Measurements from ENCODE around the gene PGAP2.

DNA sequence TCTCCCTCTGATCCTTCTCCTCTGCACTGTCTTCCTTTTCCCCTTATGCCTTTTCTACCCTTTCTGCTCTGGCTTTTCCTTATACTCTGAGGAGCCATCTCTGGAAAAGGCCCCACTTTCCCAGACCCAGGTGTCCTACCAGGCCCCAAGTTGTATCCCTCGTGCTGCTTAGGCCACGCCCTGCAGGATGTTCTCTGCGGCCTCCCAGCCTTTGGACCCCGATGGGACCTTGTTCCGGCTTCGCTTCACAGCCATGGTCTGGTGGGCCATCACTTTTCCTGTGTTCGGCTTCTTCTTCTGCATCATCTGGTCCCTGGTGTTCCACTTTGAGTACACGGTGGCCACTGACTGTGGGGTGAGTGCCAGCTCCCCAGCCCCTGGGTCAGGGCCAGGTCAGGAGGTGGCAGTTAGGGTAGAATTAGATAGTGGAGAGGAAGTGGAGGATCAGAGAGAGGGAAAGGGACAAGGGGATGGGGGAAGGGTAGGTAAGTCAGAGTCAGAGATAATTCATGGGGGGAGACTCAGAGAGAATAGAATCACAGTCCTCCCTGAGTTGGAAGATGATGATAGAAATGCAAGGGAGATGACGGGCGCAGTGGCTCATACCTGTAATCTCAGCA, 8.9 kb downstream of the PGAP2 start:
- TF ChIP-seq CTCF (IDR thresholded peaks at IDR 0.05), result no peak
- TF ChIP-seq POLR2A (IDR thresholded peaks at IDR 0.05; ENCODE audit: low read depth), result no peak
- TF ChIP-seq EP300 (IDR thresholded peaks at IDR 0.05), result no peak
- TF ChIP-seq POLR2AphosphoS5 (IDR thresholded peaks at IDR 0.05), result no peak

Measured in esophagus muscularis mucosa (tissue), 4 donors.